ENCODE measurements around the gene TMEFF1.

DNA sequence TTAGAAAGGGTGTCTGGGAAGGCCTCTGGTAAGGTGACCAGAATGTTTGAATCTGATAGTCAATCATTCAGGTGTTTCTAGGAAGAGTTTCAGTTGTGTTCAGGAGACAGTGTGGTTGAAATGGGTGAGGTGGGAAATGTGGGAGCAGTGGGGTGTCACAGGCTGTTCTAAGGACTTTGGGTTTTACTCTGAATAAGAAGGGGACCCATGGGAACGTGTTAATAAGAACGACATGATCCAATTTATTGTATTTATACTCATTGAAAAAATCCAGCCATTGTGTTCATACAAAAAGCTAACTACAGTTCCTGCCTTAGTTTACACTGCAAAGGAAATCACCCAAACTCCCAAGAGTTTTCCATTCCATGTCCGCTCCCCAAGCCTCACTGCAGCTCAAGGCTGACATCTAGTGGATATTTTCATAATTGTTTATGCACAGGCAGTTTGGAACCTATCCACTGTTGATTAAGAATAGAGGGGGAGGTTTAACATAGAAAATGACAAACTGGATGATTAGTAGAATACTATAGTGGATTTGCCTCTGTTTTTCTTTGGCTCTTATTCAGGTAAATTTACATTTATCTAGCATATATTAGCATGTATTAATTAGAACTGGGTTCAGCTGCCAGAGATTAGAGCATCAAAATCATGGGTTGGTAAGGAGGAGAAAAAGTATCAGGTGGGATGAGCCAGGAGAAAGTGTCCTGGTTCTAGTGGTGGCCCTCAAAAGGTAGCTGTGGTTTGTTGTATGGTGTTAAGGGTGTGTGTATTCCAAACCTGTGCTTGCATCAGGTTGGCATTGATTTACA lies 122.6 kb downstream of the TMEFF1 start:
- TF ChIP-seq, protein P1, sequence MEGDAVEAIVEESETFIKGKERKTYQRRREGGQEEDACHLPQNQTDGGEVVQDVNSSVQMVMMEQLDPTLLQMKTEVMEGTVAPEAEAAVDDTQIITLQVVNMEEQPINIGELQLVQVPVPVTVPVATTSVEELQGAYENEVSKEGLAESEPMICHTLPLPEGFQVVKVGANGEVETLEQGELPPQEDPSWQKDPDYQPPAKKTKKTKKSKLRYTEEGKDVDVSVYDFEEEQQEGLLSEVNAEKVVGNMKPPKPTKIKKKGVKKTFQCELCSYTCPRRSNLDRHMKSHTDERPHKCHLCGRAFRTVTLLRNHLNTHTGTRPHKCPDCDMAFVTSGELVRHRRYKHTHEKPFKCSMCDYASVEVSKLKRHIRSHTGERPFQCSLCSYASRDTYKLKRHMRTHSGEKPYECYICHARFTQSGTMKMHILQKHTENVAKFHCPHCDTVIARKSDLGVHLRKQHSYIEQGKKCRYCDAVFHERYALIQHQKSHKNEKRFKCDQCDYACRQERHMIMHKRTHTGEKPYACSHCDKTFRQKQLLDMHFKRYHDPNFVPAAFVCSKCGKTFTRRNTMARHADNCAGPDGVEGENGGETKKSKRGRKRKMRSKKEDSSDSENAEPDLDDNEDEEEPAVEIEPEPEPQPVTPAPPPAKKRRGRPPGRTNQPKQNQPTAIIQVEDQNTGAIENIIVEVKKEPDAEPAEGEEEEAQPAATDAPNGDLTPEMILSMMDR (IDR thresholded peaks at IDR 0.05; ENCODE audit: low read length), result peak; percentile 97
- TF ChIP-seq EZH2 (IDR thresholded peaks at IDR 0.05; ENCODE audit: borderline replicate concordance, low read length), result no peak

Measured in OCI-LY1 (cell line).